ENCODE data around the gene ACTA1.
A peak's percentile ranks its signal among the peaks of the same experiment; 100 is the strongest.
"Not testable (repeated sequence)": the region's sequence is repeated elsewhere in the genome, so short reads cannot be mapped to it uniquely, and the experiment has no call there.

ACTA1 gene

DNA sequence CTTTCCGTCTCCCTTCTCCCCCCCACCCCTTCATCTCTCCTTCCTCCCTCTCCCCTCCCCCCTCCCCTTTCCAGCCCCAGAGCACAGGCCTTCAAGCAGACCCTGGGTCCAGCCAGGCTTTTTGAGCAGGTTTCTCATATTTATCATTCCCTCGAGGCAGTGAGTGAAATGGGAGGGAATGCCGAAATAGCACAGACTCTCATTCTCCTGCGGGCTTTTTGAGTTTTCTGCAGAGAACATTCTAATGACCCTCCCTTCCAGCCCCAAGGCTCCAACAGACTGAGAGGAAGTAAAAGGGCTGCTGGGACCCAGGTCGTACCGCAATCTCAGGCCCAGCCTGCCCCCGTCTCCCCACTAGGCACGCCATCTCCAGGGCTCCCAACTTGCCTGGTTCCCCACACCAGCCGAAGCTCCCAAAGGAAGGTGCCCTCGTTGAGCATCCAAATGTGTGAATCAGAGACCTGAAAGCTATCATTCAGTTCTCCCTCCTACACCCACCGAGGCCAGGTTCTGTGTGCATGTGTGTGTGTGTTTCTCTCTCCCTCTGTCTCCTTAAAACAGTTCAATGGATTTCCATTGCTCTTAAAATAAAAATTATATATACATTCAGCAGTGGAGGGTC, 22.3 kb downstream of the ACTA1 start:
- no peak for DNase-seq (ENCODE audit: low read depth, low spot score)

DNA sequence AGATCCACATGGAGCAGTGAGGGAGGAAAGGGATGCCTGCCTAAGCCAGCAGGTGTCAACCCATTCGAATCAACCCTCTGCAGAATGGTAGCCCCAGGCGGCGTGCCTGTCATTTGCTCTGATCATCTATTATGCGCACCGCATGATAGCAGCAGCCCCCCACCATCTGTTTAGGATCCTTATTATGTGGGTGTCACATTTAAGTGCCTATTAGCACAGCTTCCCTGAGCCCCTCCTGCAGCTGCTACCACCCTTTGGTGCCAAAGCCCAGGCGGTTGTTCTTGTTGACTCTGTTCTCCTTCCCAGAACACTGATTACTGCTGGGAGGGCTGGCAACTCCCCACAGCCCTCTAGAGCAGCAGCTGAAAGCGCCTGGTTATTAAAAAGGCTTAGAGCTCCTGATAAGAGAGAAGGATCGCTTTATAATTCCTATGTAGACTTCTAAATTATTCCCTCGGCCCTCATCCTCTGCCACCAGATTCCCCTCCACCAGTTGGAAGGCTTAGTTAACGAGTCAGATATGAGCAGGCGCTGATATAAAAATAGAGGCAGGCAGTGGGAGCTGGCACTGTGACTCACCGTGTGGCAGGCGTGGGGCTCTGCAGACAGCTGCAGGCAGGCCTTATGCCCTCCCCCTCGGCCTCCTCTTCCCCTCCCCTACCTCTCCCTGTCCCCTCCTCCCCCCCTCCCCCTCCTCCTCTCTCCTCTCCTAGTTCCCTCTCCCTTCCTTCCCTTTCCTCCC, 23.0 kb downstream of the ACTA1 start:
- H3K4me3 ChIP-seq (ENCODE audit: low read length): no peak overlapping the region
- peak; percentile 20 for DNase-seq (ENCODE audit: low read depth, low spot score)

More for the DNA sequence above, 22.3 kb downstream of the ACTA1 start:
- no peak overlapping the region for H3K4me3 ChIP-seq (ENCODE audit: low read length)

DNA sequence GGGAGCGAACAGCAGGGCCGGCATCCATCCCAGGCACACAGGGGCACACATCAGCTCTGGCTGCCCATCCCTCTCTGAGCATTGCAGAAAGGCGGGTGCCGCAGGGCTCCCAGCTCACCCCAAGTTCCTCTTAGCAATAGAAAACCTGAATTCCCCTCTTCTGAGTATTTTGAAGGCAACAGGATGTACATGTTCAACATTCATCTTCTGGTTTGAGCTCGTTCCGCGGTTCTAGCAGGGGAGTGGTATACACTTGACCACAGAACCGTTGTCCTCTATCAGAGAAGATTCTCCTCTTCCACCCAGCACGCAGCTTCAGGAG, 23.6 kb downstream of the ACTA1 start:
- no peak for DNase-seq (ENCODE audit: low read depth, low spot score)
- no peak overlapping the region for H3K4me3 ChIP-seq (ENCODE audit: low read length)

DNA sequence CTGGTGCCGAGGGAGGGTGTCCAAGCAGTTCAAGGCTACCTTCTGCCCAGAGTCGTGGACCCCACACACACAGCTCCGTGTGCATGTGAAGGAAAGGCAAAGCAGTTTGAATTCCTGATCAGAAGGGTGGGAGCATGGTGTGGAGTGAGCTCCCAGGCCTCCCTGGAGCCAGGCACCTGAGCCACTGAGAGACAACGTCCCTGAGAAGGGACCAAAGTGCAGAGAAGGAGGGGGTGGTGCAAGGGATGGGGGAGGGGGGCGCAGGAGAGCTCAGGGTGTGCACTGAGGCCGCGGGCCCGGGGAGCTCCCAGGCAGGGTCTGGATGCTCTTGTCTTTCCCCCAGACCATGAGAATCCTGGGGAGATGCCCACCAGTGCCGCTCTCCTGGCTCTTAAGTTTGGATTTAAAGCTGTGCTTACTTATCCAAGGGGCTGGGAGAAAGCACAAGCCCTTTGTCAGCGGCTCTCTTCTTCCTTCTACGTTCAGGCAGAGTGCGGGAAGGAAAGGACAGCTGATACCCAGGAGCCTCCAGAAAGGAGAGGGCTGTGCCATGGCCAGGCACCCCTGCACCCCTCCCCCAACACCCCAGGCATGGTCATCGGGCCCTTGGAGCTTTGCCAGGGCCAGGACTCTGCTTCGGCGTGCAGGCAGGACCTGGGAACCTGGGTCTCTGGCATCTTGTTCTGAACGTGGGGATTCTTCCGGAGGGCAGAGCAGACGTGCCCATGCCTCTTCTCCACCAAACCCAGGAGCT, 24.1 kb downstream of the ACTA1 start:
- no peak overlapping the region for H3K4me3 ChIP-seq (ENCODE audit: low read length)
- DNase-seq (ENCODE audit: low read depth, low spot score): no peak

DNA sequence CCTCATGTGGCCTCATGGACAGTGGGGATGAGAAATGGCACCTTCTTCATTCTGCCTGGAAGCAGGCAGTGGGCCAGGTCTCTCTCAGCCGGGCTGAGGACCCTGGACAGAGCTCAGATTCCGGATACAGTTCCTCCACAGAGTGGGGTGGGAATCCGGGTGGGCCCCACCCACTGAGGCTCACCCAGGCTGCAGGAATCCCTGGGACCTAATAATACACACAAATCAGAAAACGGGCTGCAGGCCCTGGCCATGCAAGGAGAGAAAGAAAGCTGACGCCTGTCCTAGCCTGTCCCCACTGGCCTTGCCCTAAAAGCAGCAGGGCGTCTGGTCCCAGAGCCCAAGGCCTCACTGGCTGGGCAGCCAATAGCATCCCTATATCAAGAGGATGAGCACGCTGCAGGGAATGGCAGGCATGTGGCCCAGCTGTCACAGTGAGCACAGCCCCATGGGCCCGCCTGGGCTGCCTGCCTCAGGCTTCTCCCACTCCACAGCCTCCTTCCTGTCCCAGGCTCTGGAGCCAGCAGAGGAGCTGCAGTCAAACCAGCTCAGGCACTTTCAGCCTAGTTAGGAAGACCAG, 25.3 kb downstream of the ACTA1 start:
- DNase-seq (ENCODE audit: low read depth, low spot score): no peak
- no peak overlapping the region for H3K4me3 ChIP-seq (ENCODE audit: low read length)

DNA sequence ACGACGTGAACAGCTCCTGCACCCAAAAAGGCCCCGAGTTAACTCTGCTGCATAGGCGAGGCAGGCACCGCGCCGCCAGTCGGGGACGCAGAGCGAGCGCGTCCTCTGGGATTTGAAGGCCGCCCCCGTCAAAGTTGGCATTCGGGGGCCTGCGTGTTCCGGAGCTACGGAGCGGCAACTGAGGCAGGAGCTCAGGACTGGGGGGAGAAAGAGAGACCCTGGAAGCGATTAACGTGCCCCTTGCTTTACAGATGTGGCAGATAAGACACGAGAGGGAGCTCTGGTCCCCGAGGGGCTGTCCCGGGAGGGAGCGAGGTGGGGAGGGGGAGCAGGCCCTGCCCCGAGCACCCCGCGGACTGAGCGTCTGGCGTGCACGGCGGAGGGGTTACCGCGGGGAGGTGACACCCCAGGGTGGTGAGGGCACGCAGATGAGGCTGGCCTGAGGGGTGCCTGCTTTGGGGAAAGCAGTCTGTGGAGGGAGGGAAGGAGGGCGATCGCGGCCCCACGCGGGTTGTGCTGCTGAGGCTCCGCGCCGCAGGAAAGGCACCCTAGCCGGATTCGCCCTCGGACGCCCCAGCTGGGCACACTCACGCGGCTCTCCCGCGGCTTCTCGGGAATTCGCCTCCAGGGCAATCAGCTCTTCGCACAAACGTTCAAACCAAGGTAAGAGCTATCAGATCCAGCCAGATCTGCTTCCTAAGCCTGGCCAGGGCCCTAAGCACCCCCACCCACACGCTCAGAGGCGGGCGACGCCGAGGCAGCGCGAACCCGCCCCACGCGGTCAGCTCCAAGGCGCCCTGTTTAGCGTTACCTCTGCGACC, 26.5 kb downstream of the ACTA1 start:
- no peak overlapping the region for H3K4me3 ChIP-seq (ENCODE audit: low read length)
- no peak for DNase-seq (ENCODE audit: low read depth, low spot score)

DNA sequence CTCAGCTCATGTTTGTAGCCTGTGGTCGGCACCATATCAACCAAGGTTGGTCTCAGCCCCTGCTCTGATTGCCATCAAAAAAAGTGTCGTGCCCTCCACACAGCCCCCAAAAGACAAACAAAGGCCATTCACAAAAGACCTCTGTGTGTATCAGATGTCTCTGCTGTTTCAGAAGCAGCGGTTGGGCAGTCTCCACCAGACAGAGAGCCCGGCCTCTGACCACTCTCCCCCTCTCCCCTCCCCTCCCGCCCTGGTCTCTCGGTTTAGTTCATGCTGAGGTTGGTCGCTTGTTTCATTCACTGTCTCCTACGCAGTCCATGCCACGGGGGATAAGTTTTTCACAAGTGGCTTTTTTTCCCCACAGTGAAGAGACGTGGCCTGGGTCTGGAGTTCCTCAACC, 27.1 kb downstream of the ACTA1 start:
- no peak for DNase-seq (ENCODE audit: low read depth, low spot score)
- H3K4me3 ChIP-seq (ENCODE audit: low read length): no peak overlapping the region

DNA sequence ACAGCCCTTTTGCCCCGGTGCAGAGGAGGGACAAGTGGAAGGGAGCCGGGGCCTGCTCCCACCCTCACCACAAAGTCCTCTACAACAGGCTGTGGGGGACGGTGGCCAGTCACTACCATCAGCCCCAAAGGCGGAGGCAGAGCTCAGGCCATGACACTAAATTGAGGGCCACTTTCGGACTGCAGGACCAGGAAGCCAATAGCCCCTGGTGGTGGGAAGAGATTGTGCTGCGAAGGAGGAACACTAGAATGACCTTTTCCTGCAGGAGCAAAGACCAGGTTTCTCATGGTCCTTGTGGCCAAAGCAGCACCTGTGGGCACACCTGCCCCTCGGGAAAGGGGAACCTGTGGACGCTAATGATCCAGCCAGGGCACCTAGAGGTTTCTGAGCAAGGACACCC, 30.3 kb downstream of the ACTA1 start:
- H3K4me3 ChIP-seq (ENCODE audit: low read length): no peak overlapping the region
- no peak for DNase-seq (ENCODE audit: low read depth, low spot score)

DNA sequence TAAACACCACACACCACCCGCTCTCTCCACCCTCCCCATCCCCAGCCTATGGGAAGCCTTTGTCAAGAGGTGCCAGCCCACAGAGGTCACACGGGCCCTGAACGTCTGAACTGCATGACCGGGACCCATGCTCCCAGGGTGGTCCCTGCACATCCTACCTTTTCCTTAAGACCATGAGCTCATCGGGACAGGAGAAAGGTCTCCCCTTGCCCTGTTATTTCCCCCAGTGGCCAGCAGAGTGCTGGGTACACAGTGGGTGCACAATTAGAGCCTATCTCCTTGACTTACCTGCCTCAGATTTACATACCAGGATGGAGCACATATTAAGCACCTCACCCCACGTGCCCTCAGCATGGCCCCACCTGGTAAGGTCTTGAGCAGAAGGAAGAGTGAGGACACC, 30.9 kb downstream of the ACTA1 start:
- DNase-seq (ENCODE audit: low read depth, low spot score): no peak
- no peak overlapping the region for H3K4me3 ChIP-seq (ENCODE audit: low read length)

DNA sequence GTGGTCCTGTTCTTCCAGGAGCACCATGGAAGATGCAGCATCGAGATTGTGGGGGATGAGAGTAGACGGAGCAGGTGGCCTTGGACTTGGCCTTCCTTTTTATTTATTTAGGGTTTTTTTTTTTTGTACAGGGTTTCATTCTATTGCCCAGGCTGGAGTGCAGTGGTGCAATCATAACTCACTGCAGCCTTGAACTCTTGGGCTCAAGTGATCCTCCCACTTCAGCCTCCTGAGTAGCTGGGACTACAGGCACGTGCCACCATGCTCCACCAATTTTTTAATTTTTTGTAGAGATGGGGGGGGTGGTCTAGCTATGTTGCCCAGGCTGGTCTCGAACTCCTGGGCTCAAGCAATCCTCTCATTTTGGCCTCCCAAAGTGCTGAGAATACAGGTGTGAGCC, 31.6 kb downstream of the ACTA1 start:
- not testable (repeated sequence) for DNase-seq (ENCODE audit: low read depth, low spot score); H3K4me3 ChIP-seq (ENCODE audit: low read length)

DNA sequence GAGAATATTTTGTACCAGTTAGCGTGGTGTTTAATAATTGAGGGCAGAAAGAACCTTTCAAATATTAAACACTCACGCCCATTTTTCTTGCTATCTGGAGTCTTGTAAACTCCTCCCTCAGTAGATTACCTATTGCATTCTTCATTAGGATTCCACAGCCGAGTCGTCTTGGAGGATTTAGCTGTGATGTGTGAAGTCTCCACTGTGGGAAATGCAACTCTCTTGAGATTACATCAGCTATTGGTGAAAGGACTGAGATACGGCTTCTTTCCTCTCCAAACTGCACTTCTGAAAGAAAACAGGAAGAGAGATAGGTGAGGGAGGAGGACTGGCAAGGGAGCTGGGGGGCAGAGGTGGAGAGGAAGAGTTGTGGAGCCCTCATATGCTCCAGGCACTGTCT, 36.1 kb downstream of the ACTA1 start:
- no peak overlapping the region for H3K4me3 ChIP-seq (ENCODE audit: low read length)
- DNase-seq (ENCODE audit: low read depth, low spot score): no peak

DNA sequence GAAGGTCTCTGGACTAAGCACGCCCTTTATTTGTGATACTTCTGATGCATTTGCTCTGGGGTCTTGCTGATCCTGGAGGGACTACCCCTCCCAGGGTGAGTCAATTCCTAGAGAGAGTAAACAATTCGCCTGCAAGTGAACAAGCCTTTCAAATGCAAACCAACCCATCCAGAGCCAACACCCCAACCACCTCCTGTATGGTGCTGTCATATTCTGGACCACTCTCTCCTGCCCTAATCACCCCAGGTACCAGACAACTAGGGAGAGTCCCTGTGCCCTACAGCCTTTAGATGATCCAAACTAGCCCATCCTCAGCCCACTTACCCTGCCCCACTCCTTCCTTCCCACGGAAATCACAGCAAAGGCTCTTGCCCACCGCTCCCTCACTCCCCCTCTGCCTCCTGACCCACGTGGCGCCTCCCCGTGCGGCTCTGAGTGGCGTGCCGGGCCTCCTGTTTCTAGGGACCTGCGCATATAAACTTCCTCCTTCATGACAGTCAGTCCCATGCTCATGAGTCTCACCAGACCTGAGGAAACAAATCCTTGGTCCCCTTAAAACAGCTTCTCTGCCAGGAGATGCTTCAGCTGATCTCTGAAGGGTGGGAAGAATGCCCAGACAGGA, 37.2 kb downstream of the ACTA1 start:
- no peak overlapping the region for H3K4me3 ChIP-seq (ENCODE audit: low read length)
- no peak for DNase-seq (ENCODE audit: low read depth, low spot score)

DNA sequence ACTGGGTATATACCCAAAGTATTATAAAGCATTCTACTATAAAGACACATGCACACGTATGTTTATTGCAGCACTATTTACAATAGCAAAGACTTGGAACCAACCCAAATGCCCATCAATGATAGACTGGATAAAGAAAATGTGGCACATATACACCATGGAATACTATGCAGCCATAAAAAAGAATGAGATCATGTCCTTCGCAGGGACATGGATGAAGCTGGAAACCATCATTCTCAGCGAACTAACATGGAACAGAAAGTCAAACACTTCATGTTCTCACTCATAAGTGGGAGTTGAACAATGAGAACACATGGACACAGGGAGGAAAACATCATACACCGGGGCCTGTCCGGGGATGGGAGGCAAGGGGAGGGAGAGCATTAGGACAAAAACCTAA, 39.4 kb downstream of the ACTA1 start:
- not testable (repeated sequence) for DNase-seq (ENCODE audit: low read depth, low spot score)

DNA sequence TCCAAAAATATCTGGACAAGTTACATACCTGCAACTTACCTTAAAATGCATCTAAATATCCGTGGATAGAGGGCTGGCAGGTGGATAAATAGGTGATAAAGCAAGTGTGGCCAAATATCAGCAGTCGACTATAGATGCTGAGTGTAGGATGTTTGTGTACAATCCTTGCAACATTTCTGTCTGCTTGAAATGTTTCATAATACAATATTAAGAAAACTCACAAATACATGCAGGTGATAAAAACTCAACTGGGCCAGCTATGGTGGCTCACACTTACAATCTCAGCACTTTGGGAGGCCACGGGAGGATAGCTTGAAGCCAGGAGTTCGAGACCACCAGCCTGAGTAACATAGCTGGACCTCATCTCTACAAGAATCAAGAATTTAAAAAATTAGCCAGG, 41.0 kb downstream of the ACTA1 start:
- H3K4me3 ChIP-seq (ENCODE audit: low read length): no peak overlapping the region
- DNase-seq (ENCODE audit: low read depth, low spot score): no peak

More for the DNA sequence above, 39.4 kb downstream of the ACTA1 start:
- not testable (repeated sequence) for H3K4me3 ChIP-seq (ENCODE audit: low read length)

DNA sequence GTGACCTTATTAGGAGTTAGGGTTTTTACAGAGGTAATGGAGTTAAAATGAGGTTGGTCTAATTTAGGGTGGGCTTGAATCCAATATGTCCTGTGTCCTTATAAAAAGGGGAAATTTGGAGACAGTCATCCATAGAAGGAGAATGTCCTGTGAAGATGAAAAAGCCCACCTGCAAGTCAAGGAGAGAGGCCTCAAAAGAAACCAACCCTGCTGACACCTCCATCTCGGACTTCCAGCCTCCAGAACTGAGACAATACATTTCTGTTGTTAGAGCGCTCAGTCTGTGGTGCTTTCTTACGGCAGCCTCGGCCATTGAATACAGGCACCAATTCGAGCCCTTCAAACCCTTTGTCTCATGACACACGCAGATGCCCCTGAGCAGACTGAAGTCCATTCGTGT, 43.8 kb downstream of the ACTA1 start:
- H3K4me3 ChIP-seq (ENCODE audit: low read length): no peak overlapping the region
- no peak for DNase-seq (ENCODE audit: low read depth, low spot score)

DNA sequence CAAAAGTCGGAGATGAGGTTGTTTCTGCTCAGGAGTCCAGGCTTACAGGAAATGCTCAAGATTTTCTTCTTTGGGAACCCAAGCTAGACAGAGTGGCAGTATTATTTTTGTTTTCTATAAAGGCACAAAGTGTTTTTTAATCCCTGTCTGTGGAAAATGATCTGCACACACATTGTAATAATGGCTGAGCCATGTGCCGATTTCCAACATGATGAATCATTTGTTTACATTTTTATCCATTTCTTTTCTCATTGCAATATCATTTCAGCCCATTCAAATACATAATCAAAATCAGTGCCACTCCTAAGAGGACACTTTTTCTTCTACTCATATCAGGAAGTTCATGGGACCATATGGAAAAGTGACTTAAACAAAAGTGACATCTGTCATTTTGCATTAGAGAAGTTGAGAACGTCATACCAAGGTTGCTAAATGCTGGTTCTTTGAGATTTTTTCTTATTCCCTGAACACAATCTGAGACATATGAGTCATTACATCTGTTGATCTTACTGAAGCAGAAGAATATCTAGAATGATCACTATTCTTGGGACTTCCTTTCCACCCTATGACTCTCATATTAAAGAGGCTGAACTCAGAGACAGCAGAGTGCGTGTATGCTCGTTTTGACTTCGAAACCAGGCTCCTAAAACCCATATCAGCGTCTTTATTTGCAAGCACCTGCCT, 44.9 kb downstream of the ACTA1 start:
- DNase-seq (ENCODE audit: low read depth, low spot score): no peak
- no peak overlapping the region for H3K4me3 ChIP-seq (ENCODE audit: low read length)

DNA sequence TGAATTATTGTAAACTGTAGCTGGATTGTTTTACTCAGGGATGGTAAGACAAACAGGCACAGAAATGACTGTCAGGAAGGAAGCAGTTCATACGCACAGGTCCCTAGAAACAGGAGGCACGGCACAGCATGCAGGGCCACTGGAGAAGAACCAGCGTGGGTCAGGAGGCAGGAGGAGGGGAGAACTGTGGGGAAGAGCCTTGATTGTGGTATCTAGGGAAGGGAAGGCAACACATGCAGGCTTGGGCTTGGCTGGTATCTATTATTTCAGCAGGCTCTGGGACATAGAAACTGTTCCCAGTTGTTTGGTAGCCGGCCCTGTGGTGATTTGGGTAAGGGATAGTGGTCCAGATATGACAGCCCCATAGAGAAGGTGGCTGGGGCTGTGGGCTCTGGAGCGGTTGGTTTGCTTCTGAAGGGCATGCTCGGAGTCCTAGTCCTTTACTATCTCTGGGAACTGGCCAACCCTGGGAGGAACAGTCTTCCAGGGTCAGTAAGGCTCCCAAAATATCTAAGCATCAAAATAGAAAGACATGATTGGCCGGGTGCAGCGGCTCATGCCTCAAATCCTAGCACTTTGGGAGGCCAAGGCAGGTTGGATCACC, 47.9 kb downstream of the ACTA1 start:
- no peak for DNase-seq (ENCODE audit: low read depth, low spot score)
- no peak overlapping the region for H3K4me3 ChIP-seq (ENCODE audit: low read length)

DNA sequence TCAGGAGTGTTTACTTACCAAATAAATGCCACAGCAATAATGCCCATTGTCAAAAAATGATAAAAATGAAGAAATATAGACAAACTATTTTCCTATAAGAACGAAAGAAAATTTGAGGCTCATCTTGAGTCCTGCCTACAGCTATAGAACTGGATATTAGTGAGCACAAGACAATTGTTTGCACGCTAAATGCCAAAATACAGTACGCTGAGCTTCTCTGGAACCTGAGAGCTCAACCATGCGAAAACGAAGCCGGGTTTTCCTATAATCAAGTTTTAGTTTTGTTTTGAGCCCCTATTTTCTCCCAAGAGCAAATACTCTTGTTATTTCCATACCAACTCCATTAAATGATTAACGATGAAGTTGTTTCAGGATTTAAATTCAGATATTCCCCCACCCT, 49.1 kb downstream of the ACTA1 start:
- no peak for DNase-seq (ENCODE audit: low read depth, low spot score)
- no peak overlapping the region for H3K4me3 ChIP-seq (ENCODE audit: low read length)

All from Jurkat, Clone E6-1 (cell line).